Keratinocyte (primary cell): ENCODE measurements around the gene CSNK1D. TPM values are rescaled to one million over a fixed set of nuclear protein-coding genes. Genes with fewer than 3 reads are reported as not detected.

ENCODE experiments used
- DNase-seq: peaks from one replicate; pipeline ENCODE4 v3.0.0-alpha.2; 2011; ENCODE audit warnings: low read depth, missing footprints, low spot score
- FAIRE-seq: peaks from 2 replicates; lab custom pipeline; 2011; peaks lifted over from hg19 to GRCh38; lab: Jason Lieb, UNC
- H2AFZ ChIP-seq: 2 replicates; pipeline ENCODE4 v1.6.0; 2012; ENCODE audit warnings: low read length, control low read depth, inconsistent platforms; ENCODE audit not compliant: control insufficient read depth
- H3K27ac ChIP-seq: 2 replicates; pipeline ENCODE4 v1.5.1; 2011; ENCODE audit warnings: low read length; ENCODE audit not compliant: control insufficient read depth, insufficient read depth
- H3K27me3 ChIP-seq: 3 replicates; pipeline ENCODE4 v1.6.0; 2011; ENCODE audit warnings: low read length; ENCODE audit not compliant: control insufficient read depth, insufficient read depth; ENCODE audit errors: extremely low read depth
- H3K36me3 ChIP-seq, 2 experiments: 2 replicates in 1 of 2; 3 replicates in 1 of 2; pipeline ENCODE4 v1.5.1; 2011; ENCODE audit warnings: low read length in 2 of 2, mild to moderate bottlenecking in 1 of 2; ENCODE audit not compliant: control insufficient read depth in 2 of 2, insufficient read depth in 2 of 2; ENCODE audit errors: extremely low read depth in 1 of 2
- H3K4me1 ChIP-seq: 3 replicates; pipeline ENCODE4 v1.5.1; 2011; ENCODE audit warnings: low read length; ENCODE audit not compliant: control insufficient read depth, insufficient read depth; ENCODE audit errors: extremely low read depth
- H3K4me2 ChIP-seq: 3 replicates; pipeline ENCODE4 v1.6.0; 2011; ENCODE audit warnings: low read depth, low read length; ENCODE audit not compliant: control insufficient read depth, insufficient read depth; ENCODE audit errors: extremely low read depth
- H3K4me3 ChIP-seq, 3 experiments: fragments of 200-600 bp in 1 of 3; sonication (generic) in 1 of 3; 2 replicates in 2 of 3; 3 replicates in 1 of 3; pipeline ENCODE4 v1.5.1; 2011 to 2016; ENCODE audit warnings: low read length in 3 of 3, mild to moderate bottlenecking in 3 of 3, control low read depth in 2 of 3, inconsistent platforms in 1 of 3, low read depth in 1 of 3, mixed read lengths in 1 of 3, mixed run types in 1 of 3, moderate library complexity in 1 of 3; ENCODE audit not compliant: control insufficient read depth in 2 of 3, insufficient read depth in 2 of 3; ENCODE audit errors: extremely low read depth in 1 of 3
- H3K79me2 ChIP-seq: 2 replicates; pipeline ENCODE4 v1.6.0; 2012; ENCODE audit warnings: low read length; ENCODE audit not compliant: control insufficient read depth, insufficient read depth
- H3K9ac ChIP-seq: 3 replicates; pipeline ENCODE4 v1.6.0; 2011; ENCODE audit warnings: low read length; ENCODE audit not compliant: control insufficient read depth, insufficient read depth; ENCODE audit errors: extremely low read depth
- H3K9me1 ChIP-seq: 3 replicates; pipeline ENCODE4 v1.6.0; 2011; ENCODE audit warnings: low read length; ENCODE audit not compliant: control insufficient read depth, insufficient read depth; ENCODE audit errors: extremely low read depth
- H3K9me3 ChIP-seq: 2 replicates; pipeline ENCODE4 v1.5.1; 2012; ENCODE audit warnings: low read depth, low read length; ENCODE audit not compliant: control insufficient read depth
- H4K20me1 ChIP-seq: 3 replicates; pipeline ENCODE4 v1.6.0; 2011; ENCODE audit warnings: low read length; ENCODE audit not compliant: control insufficient read depth, insufficient read depth; ENCODE audit errors: extremely low read depth
- EZH2 ChIP-seq: IDR thresholded peaks from one replicate; pipeline ENCODE4 v1.6.1; 2012; ENCODE audit warnings: inconsistent platforms, mild to moderate bottlenecking, low read length, moderate library complexity
- dilution Hi-C: fragments of 300-500 bp; cut with MboI; formaldehyde crosslinking; loops from one replicate; pipeline ENCODE4 v1.7.0; 2020; ENCODE audit warnings: low sequenced_read_pairs; ENCODE audit not compliant: extremely low pct_ligation_motif_present
- polyA plus RNA-seq, 5 experiments: library from polyadenylated mRNA; depleted of rRNA in 3 of 5; stranded (reverse) in 3 of 5; stranded (forward) in 1 of 5; unstranded in 1 of 5; fragments of >200 nt; gene quantifications; 1 replicate in 1 of 5; 2 replicates in 3 of 5; 3 replicates in 1 of 5; pipeline versions ENCODE4 v1.2.1 to v1.2.3, GENCODE V29; 2011 to 2012; ENCODE audit warnings: missing spikeins in 2 of 5, low read depth in 1 of 5, low replicate concordance in 1 of 5
- TF ChIP-seq, protein P1 (sequence below), 3 experiments: IDR thresholded peaks in 1 of 3; conservative IDR thresholded peaks in 1 of 3; optimal IDR thresholded peaks in 1 of 3; 2 replicates in 2 of 3; 3 replicates in 1 of 3; pipeline versions ENCODE3 to v1.5.1; 2011; ENCODE audit warnings: low read length in 3 of 3, mild to moderate bottlenecking in 3 of 3, moderate library complexity in 2 of 3, control low read depth in 1 of 3, inconsistent platforms in 1 of 3; ENCODE audit not compliant: insufficient read depth in 2 of 3; ENCODE audit errors: extremely low read depth in 1 of 3

CSNK1D gene
- polyA plus RNA-seq, 1 donor (not counting 4 experiments of a cell fraction or from before 2014, with no cell fraction given) = 86.0 TPM

DNA sequence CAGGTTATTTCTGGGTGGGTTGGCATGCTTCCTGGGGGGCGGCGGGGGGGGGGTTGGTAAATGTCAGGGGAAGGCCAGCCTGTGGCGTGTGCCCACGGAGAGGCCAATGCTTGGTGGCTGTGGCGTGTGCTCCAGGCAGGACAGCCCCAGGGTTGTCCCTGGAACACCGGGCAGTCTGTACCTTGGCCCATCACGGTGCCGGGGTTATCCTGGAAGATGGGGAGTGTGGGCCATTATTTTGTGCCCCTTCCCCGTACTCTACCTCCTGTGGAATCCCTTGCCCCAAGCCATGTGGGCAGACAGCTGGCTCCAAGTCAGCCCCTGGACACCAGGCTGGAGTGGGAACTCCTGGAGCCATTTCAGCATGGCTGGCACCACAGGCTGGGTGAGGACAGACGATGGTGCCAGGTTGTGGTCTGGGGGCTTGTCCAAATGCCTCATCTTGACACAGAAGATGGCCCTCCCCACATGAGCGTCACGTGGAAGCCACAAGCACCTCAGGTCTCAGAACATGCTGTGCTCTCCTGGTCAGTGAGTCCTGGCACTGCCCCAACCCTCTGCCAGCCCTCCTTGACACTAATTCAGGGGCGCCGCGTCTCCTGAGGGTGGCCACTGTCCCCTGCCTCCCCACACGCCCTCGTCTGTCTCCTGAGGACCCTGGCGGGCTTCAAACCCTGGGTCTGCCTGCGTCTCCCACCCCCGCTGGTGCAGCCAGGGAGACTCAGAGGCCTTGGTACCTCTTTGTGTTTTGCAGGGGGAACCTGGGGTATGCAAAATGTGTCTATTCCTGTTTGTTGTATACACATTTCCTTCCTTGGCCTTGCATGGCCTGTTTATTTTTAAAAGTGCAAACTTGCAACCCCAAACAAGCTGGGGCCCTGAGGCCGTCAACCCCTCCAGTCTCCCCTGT lies 40.4 kb downstream of the CSNK1D start:
- Histone ChIP-seq H3K9ac (no peak overlapping the region), H3K9me3 (no peaks in the 10 kb centered on the region), H3K27me3 (no peaks in the 10 kb centered on the region), H3K4me3 (no peak overlapping the region), H3K79me2 (no peaks in the 10 kb centered on the region), H2AFZ (no peak overlapping the region), H3K36me3 (peaks cover 0 to 6% of the 10 kb centered on the region in 2 experiments), H3K4me2 (no peak overlapping the region), H3K4me1 (peaks cover 29% of the 10 kb centered on the region), H3K9me1 (no peaks in the 10 kb centered on the region), H3K27ac (no peak overlapping the region), H4K20me1 (no peaks in the 10 kb centered on the region)
- no peak for TF ChIP-seq EZH2
- TF ChIP-seq, protein P1, sequence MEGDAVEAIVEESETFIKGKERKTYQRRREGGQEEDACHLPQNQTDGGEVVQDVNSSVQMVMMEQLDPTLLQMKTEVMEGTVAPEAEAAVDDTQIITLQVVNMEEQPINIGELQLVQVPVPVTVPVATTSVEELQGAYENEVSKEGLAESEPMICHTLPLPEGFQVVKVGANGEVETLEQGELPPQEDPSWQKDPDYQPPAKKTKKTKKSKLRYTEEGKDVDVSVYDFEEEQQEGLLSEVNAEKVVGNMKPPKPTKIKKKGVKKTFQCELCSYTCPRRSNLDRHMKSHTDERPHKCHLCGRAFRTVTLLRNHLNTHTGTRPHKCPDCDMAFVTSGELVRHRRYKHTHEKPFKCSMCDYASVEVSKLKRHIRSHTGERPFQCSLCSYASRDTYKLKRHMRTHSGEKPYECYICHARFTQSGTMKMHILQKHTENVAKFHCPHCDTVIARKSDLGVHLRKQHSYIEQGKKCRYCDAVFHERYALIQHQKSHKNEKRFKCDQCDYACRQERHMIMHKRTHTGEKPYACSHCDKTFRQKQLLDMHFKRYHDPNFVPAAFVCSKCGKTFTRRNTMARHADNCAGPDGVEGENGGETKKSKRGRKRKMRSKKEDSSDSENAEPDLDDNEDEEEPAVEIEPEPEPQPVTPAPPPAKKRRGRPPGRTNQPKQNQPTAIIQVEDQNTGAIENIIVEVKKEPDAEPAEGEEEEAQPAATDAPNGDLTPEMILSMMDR (optimal IDR thresholded peaks at IDR 0.05 in 1 of 3, IDR thresholded peaks at IDR 0.05 in 1 of 3, conservative IDR thresholded peaks at IDR 0.05 in 1 of 3; ENCODE audit: extremely low read depth in 1 of 3, insufficient read depth in 2 of 3, low read length in 3 of 3) = no peak
- dilution Hi-C loops = no loop called here
- no peak for DNase-seq
- FAIRE-seq = no peak

DNA sequence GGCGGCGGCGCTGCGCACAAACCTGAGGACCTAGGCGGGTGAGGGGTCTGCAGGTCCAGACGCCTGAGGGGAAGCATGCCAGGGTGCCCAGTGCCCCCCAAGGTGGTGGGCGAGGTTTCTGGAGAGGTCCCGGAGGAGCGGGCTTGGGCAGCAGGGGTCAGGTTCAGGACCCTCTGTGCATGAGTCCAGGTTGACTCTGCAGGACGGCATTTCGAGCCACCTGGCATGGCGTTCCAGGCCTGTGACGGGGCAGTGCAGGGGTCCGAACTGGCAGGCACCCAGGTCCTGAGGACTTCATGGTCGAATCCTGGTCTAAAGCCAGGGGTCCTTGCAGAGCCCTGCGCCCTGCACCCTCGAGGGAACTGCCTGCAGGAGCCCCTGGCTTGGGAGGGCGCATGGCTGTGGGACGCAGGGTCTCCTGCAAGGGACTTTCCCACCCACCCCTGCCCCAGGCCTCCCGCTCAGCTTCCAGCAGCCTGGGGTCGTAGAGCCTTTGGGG lies 41.1 kb downstream of the CSNK1D start:
- FAIRE-seq = no peak
- H4K20me1 ChIP-seq = no peaks in the 10 kb centered on the region
- peaks cover 27% of the 10 kb centered on the region for H3K4me1 ChIP-seq

More for the DNA sequence above, 41.1 kb downstream of the CSNK1D start:
- TF ChIP-seq, protein P1 (optimal IDR thresholded peaks at IDR 0.05 in 1 of 3, IDR thresholded peaks at IDR 0.05 in 1 of 3, conservative IDR thresholded peaks at IDR 0.05 in 1 of 3; ENCODE audit: extremely low read depth in 1 of 3, insufficient read depth in 2 of 3, low read length in 3 of 3) = no peak
- no peak for TF ChIP-seq EZH2
- Histone ChIP-seq H3K27ac (no peak overlapping the region), H3K79me2 (no peaks in the 10 kb centered on the region), H3K4me2 (no peak overlapping the region), H3K9me3 (no peaks in the 10 kb centered on the region), H3K9ac (no peak overlapping the region), H2AFZ (no peak overlapping the region), H3K36me3 (peaks cover 0 to 3% of the 10 kb centered on the region in 2 experiments), H3K27me3 (no peaks in the 10 kb centered on the region), H3K4me3 (no peak overlapping the region), H3K9me1 (no peaks in the 10 kb centered on the region)
- DNase-seq = no peak
- dilution Hi-C loops = no loop called here
